GM12878 (cell line): Measurements from ENCODE around the gene B3GNT9. TPM values are rescaled to one million over a fixed set of nuclear protein-coding genes. Genes with fewer than 3 reads are reported as not detected.

Source experiments
- ATAC-seq: fragments of 200-7000 bp; cut with Tn5 transposase; 3 replicates; pipeline ENCODE4 v1.9.1; 2020; ENCODE audit warnings: mild to moderate bottlenecking, moderate library complexity
- BruUV-seq: library from RNA; stranded (reverse); fragments of 400-500 nt; replicated peaks from 2 replicates; lab custom pipeline; 2021; lab: Mats Ljungman, UMichigan
- CTCF ChIA-PET: fragments of 300-600 bp; sonication (Branson Sonifier 250); formaldehyde crosslinking; extraction: SDS; loops from one replicate; lab custom pipeline; 2021; ENCODE audit warnings: inconsistent platforms; lab: Yijun Ruan, JAX
- POLR2A ChIA-PET: fragments of 350-600 bp; formaldehyde crosslinking; extraction: SDS; loops from one replicate; lab custom pipeline; 2021; ENCODE audit warnings: inconsistent platforms; lab: Charles Lee
- RAD21 ChIA-PET: fragments of 300-600 bp; sonication (Branson Sonifier 250); formaldehyde crosslinking; loops from one replicate; lab custom pipeline; 2023; ENCODE audit warnings: antibody characterized with exemption; ENCODE audit not compliant: unreplicated experiment; lab: Charles Lee
- SMC1A ChIA-PET: fragments of 300-600 bp; sonication (Branson Sonifier 250); formaldehyde crosslinking; loops from one replicate; lab custom pipeline; 2023; ENCODE audit not compliant: unreplicated experiment, uncharacterized antibody; lab: Charles Lee
- DNase-seq: peaks from one replicate; pipeline ENCODE4 v3.0.0-alpha.2; 2011; ENCODE audit warnings: low read depth, low spot score
- FAIRE-seq: peaks from 3 replicates; lab custom pipeline; 2011; peaks lifted over from hg19 to GRCh38; lab: Jason Lieb, UNC
- H2AFZ ChIP-seq: 2 replicates; pipeline ENCODE4 v1.6.0; 2011; ENCODE audit warnings: low read depth, low read length, control low read depth; ENCODE audit not compliant: control insufficient read depth
- H3K27ac ChIP-seq: 2 replicates; pipeline ENCODE4 v1.5.1; 2011; ENCODE audit warnings: control low read depth; ENCODE audit not compliant: control insufficient read depth, insufficient read depth
- H3K27me3 ChIP-seq, 2 experiments: replicated peaks in 1 of 2; 2 replicates each; pipeline versions ENCODE4 v1.6.0 to v1.6.1; 2011; ENCODE audit warnings: low read length in 1 of 2; ENCODE audit not compliant: control insufficient read depth in 2 of 2, insufficient read depth in 2 of 2
- H3K36me3 ChIP-seq, 2 experiments: 2 replicates each; pipeline ENCODE4 v1.5.1; 2011; ENCODE audit warnings: low read length in 1 of 2; ENCODE audit not compliant: control insufficient read depth in 2 of 2, insufficient read depth in 2 of 2
- H3K4me1 ChIP-seq: 2 replicates; pipeline ENCODE4 v1.6.1; 2011; ENCODE audit warnings: mild to moderate bottlenecking, low read length, moderate library complexity, mixed read lengths; ENCODE audit not compliant: control insufficient read depth, insufficient read depth
- H3K4me2 ChIP-seq: 2 replicates; pipeline ENCODE4 v1.6.0; 2011; ENCODE audit warnings: control low read depth; ENCODE audit not compliant: control insufficient read depth, insufficient read depth
- H3K4me3 ChIP-seq: fragments of 200-600 bp; sonication (generic); 2 replicates; pipeline ENCODE4 v1.5.1; 2016
- H3K79me2 ChIP-seq: 2 replicates; pipeline ENCODE4 v1.6.0; 2011; ENCODE audit warnings: low read length; ENCODE audit not compliant: control insufficient read depth, insufficient read depth
- H3K9ac ChIP-seq: 2 replicates; pipeline ENCODE4 v1.8.0; 2011; ENCODE audit warnings: low read length, control low read depth, mixed read lengths; ENCODE audit not compliant: control insufficient read depth, insufficient read depth
- H3K9me3 ChIP-seq: replicated peaks from 3 replicates; pipeline ENCODE4 v1.5.1; 2011; ENCODE audit warnings: mild to moderate bottlenecking, low read length; ENCODE audit not compliant: control insufficient read depth, insufficient read depth
- H4K20me1 ChIP-seq: 2 replicates; pipeline ENCODE4 v1.6.0; 2011; ENCODE audit not compliant: control insufficient read depth, insufficient read depth
- ATF7 ChIP-seq: fragments of 450-650 bp; IDR thresholded peaks from 2 replicates; pipeline ENCODE4 v1.6.1; 2016; ENCODE audit warnings: low read depth, mild to moderate bottlenecking
- IKZF2 ChIP-seq, 2 experiments: fragments of 450-650 bp; IDR thresholded peaks; 2 replicates each; pipeline ENCODE4 v1.6.1; 2017; ENCODE audit warnings: mild to moderate bottlenecking in 2 of 2, moderate library complexity in 2 of 2
- JUND ChIP-seq: IDR thresholded peaks from 2 replicates; pipeline ENCODE4 v1.6.1; 2012; ENCODE audit warnings: low read depth, mild to moderate bottlenecking, low read length, improper control_type of control experiment, moderate library complexity
- KDM1A ChIP-seq: fragments of 200-600 bp; sonication (generic); IDR thresholded peaks from 2 replicates; pipeline ENCODE4 v1.6.1; 2016; ENCODE audit warnings: borderline replicate concordance
- SIX5 ChIP-seq: IDR thresholded peaks from 2 replicates; pipeline ENCODE4 v1.6.1; 2011; ENCODE audit warnings: mild to moderate bottlenecking, low read depth, low read length, moderate library complexity; ENCODE audit not compliant: severe bottlenecking
- SREBF2 ChIP-seq: IDR thresholded peaks from 2 replicates; pipeline ENCODE4 v1.6.1; 2012; ENCODE audit warnings: mild to moderate bottlenecking, low read length
- WRNIP1 ChIP-seq: IDR thresholded peaks from 2 replicates; pipeline ENCODE4 v1.6.1; 2011; ENCODE audit warnings: low read depth, low read length, improper control_type of control experiment, borderline replicate concordance
- WGBS: methylation state at CpG from one replicate; pipeline ENCODE4 v1.1.6; 2016; ENCODE audit warnings: low lambda C conversion rate; ENCODE audit not compliant: insufficient replicate concordance, insufficient coverage; ENCODE audit errors: missing lambda C conversion rate; 5-methylcytosine and 5-hydroxymethylcytosine counted together
- in situ Hi-C: fragments of 300-500 bp; cut with MboI; formaldehyde crosslinking; loops from 9 replicates; pipeline ENCODE4 v1.14.3; 2018; ENCODE audit warnings: mixed read lengths
- intact Hi-C: fragments of 100-400 bp; cut with micrococcal nuclease; formaldehyde crosslinking; loops from one replicate; pipeline ENCODE4 v1.14.2; 2022; ENCODE audit not compliant: unreplicated experiment
- polyA plus RNA-seq, 11 experiments: library from polyadenylated mRNA; depleted of rRNA in 4 of 11; unstranded in 6 of 11; stranded (reverse) in 5 of 11; fragments of >200 nt; fragmentation: Nextera tagmentation in 4 of 11; fragmentation: Illumina TruSeq in 1 of 11; extraction: Ambion mirVana in 4 of 11; extraction: Trizol in 1 of 11; gene quantifications; 1 replicate in 1 of 11; 2 replicates in 10 of 11; pipeline versions ENCODE4 v1.2.1 to v1.2.3, GENCODE V29; 2011 to 2016; ENCODE audit warnings: inconsistent platforms in 2 of 11, missing spikeins in 2 of 11, low read depth in 1 of 11
- total RNA-seq, 4 experiments: library from RNA; depleted of rRNA in 3 of 4; stranded (reverse); fragments of >200 nt in 3 of 4; fragmentation: Illumina TruSeq in 1 of 4; extraction: Trizol in 1 of 4; gene quantifications; 2 replicates each; pipeline versions ENCODE4 v1.2.1 to v1.2.3, GENCODE V29; 2013 to 2021
- TF ChIP-seq, protein P1 (sequence below): fragments of 450-650 bp; IDR thresholded peaks from 2 replicates; pipeline ENCODE4 v1.6.1; 2017; ENCODE audit warnings: antibody characterized with exemption, mild to moderate bottlenecking, moderate library complexity
- TF ChIP-seq, protein P2 (sequence below): fragments of 450-650 bp; IDR thresholded peaks from 2 replicates; pipeline ENCODE4 v1.6.1; 2018; ENCODE audit warnings: mild to moderate bottlenecking, low read depth, moderate library complexity; ENCODE audit not compliant: partially characterized antibody
- TF ChIP-seq, protein P3 (sequence below): IDR thresholded peaks from 2 replicates; pipeline ENCODE4 v1.6.1; 2011; ENCODE audit warnings: borderline replicate concordance, low read depth, mild to moderate bottlenecking, moderate library complexity, mixed read lengths, low read length; ENCODE audit not compliant: insufficient read depth; ENCODE audit errors: extremely low read length
- TF ChIP-seq, protein P4 (sequence below): IDR thresholded peaks from 2 replicates; pipeline ENCODE4 v1.6.1; 2012; ENCODE audit warnings: mild to moderate bottlenecking, low read depth, low read length

Gene B3GNT9
- total and polyA plus RNA-seq, 10 of the 15 experiments (the other 5 are each of a cell fraction or from before 2014, with no cell fraction given): 0.08 to 5.0 (median 1.9) TPM

DNA sequence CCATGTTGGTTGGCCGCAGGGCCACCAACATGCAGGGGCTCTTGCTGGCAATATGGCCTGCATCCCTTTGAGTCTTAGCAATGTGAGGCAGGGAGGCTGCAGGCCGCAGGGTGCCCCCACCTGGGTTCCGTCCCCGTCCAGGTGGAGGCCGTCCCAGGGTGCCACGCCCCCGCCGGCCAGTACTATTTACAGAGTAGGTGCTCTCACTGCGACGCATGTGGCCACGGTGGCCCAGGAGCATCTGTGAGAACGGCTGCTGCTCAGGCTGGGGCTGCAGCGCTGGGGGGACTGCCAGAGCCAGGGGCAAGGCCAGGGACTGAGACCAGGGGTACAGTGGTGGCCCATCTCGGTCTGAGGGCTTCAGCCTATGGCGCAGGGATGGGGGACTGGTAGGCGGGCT lies 29.4 kb upstream of the B3GNT9 start (continued):
- TF ChIP-seq SREBF2 (no peak), JUND (no peak), SIX5 (no peak)
- TF ChIP-seq, protein P1, sequence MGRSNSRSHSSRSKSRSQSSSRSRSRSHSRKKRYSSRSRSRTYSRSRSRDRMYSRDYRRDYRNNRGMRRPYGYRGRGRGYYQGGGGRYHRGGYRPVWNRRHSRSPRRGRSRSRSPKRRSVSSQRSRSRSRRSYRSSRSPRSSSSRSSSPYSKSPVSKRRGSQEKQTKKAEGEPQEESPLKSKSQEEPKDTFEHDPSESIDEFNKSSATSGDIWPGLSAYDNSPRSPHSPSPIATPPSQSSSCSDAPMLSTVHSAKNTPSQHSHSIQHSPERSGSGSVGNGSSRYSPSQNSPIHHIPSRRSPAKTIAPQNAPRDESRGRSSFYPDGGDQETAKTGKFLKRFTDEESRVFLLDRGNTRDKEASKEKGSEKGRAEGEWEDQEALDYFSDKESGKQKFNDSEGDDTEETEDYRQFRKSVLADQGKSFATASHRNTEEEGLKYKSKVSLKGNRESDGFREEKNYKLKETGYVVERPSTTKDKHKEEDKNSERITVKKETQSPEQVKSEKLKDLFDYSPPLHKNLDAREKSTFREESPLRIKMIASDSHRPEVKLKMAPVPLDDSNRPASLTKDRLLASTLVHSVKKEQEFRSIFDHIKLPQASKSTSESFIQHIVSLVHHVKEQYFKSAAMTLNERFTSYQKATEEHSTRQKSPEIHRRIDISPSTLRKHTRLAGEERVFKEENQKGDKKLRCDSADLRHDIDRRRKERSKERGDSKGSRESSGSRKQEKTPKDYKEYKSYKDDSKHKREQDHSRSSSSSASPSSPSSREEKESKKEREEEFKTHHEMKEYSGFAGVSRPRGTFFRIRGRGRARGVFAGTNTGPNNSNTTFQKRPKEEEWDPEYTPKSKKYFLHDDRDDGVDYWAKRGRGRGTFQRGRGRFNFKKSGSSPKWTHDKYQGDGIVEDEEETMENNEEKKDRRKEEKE: no peak
- TF ChIP-seq, protein P2, sequence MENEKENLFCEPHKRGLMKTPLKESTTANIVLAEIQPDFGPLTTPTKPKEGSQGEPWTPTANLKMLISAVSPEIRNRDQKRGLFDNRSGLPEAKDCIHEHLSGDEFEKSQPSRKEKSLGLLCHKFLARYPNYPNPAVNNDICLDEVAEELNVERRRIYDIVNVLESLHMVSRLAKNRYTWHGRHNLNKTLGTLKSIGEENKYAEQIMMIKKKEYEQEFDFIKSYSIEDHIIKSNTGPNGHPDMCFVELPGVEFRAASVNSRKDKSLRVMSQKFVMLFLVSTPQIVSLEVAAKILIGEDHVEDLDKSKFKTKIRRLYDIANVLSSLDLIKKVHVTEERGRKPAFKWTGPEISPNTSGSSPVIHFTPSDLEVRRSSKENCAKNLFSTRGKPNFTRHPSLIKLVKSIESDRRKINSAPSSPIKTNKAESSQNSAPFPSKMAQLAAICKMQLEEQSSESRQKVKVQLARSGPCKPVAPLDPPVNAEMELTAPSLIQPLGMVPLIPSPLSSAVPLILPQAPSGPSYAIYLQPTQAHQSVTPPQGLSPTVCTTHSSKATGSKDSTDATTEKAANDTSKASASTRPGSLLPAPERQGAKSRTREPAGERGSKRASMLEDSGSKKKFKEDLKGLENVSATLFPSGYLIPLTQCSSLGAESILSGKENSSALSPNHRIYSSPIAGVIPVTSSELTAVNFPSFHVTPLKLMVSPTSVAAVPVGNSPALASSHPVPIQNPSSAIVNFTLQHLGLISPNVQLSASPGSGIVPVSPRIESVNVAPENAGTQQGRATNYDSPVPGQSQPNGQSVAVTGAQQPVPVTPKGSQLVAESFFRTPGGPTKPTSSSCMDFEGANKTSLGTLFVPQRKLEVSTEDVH: no peak

DNA sequence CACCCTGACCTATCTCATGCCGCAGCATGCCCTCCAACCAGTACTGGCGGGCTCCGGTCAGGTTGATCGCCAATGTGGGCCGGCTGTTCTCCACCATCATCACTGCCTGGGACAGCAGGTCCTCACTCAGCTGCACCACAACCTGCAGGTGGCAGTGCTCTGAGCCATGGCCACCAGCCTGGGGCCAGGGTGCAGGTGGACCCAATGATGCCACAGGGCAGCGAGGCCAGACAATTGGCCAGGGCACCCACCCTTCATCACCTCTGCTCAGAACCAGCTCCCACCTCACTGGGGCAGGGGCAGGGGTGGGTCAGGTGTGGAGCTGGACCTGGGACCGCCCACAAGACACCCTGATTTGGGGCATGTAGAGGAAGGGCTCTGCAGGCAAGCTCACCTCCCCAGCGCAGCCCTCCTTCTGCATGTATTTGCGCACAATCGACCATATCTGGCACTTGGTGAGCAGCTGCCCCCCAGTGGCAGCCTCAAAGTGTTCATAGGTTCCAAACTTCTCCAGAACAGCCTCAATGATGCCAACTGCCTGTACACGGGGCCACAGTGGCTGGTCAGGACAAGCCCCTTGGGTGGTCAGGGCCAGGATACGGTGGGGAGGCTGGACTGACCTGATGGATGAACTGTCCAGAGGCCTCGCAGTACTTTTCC lies 28.8 kb upstream of the B3GNT9 start:
- Histone ChIP-seq H3K4me3 (no peak overlapping the region), H4K20me1 (no peaks in the 10 kb centered on the region; the same call in 1 of the 2 replicates), H3K9me3 (no peaks in the 10 kb centered on the region), H3K4me2 (no peak overlapping the region), H2AFZ (no peak overlapping the region), H3K4me1 (peaks cover 17% of the 10 kb centered on the region), H3K27me3 (no peaks in the 10 kb centered on the region), H3K79me2 (peaks cover 5% of the 10 kb centered on the region), H3K9ac (no peak overlapping the region), H3K27ac (no peak overlapping the region), H3K36me3 (no peaks in the 10 kb centered on the region)
- no peak for ATAC-seq
- in situ Hi-C loops: no loop called here
- WGBS: 83% methylated on average over 12 of the region's 13 CpGs
- intact Hi-C loops: no loop called here
- no peak for DNase-seq
- ChIA-PET POLR2A (no interaction called here), SMC1A (interaction anchor here (0.7 to 1.1 kb wide), 2 partner anchors 17 to 19 kb away, joined by 3 read pairs; no protein-coding TSS in a partner anchor), RAD21 (interaction anchor here (0.6 to 1.1 kb wide), 4 partner anchors 8 to 82 kb away, joined by 4 to 7 read pairs (median 4); no protein-coding TSS in a partner anchor), CTCF (interaction anchor here (0.6 to 1.7 kb wide), 10 partner anchors 9 to 200 kb away, joined by 3 to 8 read pairs (median 4); partner anchors contain the start of genes FBXL8, NOL3 and TRADD)
- FAIRE-seq: no peak
- BruUV-seq: no TSS peak
- TF ChIP-seq, protein P3, sequence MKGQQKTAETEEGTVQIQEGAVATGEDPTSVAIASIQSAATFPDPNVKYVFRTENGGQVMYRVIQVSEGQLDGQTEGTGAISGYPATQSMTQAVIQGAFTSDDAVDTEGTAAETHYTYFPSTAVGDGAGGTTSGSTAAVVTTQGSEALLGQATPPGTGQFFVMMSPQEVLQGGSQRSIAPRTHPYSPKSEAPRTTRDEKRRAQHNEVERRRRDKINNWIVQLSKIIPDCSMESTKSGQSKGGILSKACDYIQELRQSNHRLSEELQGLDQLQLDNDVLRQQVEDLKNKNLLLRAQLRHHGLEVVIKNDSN: no peak
- no peak for TF ChIP-seq IKZF2 (IDR thresholded peaks at IDR 0.05)
- TF ChIP-seq ATF7: no peak
- no peak for TF ChIP-seq KDM1A
- TF ChIP-seq, protein P4, sequence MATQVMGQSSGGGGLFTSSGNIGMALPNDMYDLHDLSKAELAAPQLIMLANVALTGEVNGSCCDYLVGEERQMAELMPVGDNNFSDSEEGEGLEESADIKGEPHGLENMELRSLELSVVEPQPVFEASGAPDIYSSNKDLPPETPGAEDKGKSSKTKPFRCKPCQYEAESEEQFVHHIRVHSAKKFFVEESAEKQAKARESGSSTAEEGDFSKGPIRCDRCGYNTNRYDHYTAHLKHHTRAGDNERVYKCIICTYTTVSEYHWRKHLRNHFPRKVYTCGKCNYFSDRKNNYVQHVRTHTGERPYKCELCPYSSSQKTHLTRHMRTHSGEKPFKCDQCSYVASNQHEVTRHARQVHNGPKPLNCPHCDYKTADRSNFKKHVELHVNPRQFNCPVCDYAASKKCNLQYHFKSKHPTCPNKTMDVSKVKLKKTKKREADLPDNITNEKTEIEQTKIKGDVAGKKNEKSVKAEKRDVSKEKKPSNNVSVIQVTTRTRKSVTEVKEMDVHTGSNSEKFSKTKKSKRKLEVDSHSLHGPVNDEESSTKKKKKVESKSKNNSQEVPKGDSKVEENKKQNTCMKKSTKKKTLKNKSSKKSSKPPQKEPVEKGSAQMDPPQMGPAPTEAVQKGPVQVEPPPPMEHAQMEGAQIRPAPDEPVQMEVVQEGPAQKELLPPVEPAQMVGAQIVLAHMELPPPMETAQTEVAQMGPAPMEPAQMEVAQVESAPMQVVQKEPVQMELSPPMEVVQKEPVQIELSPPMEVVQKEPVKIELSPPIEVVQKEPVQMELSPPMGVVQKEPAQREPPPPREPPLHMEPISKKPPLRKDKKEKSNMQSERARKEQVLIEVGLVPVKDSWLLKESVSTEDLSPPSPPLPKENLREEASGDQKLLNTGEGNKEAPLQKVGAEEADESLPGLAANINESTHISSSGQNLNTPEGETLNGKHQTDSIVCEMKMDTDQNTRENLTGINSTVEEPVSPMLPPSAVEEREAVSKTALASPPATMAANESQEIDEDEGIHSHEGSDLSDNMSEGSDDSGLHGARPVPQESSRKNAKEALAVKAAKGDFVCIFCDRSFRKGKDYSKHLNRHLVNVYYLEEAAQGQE: no peak
- no peak for TF ChIP-seq WRNIP1
